GM21619 (cell line): ENCODE measurements around the gene PSMB7.

Experiments
- ATAC-seq: cut with Tn5 transposase; IDR thresholded peaks from one replicate; pipeline ENCODE4 v1.9.1; 2021; ENCODE audit not compliant: unreplicated experiment

The PSMB7 gene

GRCh38 chr9:124384846-124385245, 30.4 kb downstream of the PSMB7 start:
- no peak for ATAC-seq

- no peak for ATAC-seq
These were observed 31.0 kb downstream of the PSMB7 start for GRCh38 chr9:124384210-124384609.

- no peak for ATAC-seq
These were observed 33.9 kb downstream of the PSMB7 start for GRCh38 chr9:124381170-124381945.

- no peak for ATAC-seq
These were observed 37.5 kb downstream of the PSMB7 start for GRCh38 chr9:124377551-124378406.

- ATAC-seq, result no peak
These were observed 38.9 kb downstream of the PSMB7 start for GRCh38 chr9:124376329-124376728.

- ATAC-seq, result no peak
These were observed 39.5 kb downstream of the PSMB7 start for GRCh38 chr9:124375726-124376125.

GRCh38 chr9:124373851-124374250, 41.4 kb downstream of the PSMB7 start:
- ATAC-seq, result no peak

GRCh38 chr9:124373386-124373785, 41.9 kb downstream of the PSMB7 start:
- no peak for ATAC-seq

- ATAC-seq, result no peak
These were observed 43.2 kb downstream of the PSMB7 start for GRCh38 chr9:124372038-124372437.

GRCh38 chr9:124370896-124371582, 44.2 kb downstream of the PSMB7 start:
- ATAC-seq, result no peak

GRCh38 chr9:124369231-124369797, 45.9 kb downstream of the PSMB7 start:
- no peak for ATAC-seq

GRCh38 chr9:124368692-124369091, 46.5 kb downstream of the PSMB7 start:
- ATAC-seq, result no peak

- ATAC-seq, result no peak
These were observed 48.6 kb downstream of the PSMB7 start for GRCh38 chr9:124366476-124367220.

- ATAC-seq, result no peak
These were observed 50.2 kb downstream of the PSMB7 start for GRCh38 chr9:124365036-124365435.

GRCh38 chr9:124364141-124364540, 51.1 kb downstream of the PSMB7 start:
- ATAC-seq, result no peak

GRCh38 chr9:124363326-124364096, 51.7 kb downstream of the PSMB7 start:
- ATAC-seq, result no peak

GRCh38 chr9:124361128-124361527, 54.1 kb downstream of the PSMB7 start:
- no peak for ATAC-seq

- ATAC-seq, result no peak
These were observed 55.2 kb downstream of the PSMB7 start for GRCh38 chr9:124359855-124360678.

- no peak for ATAC-seq
These were observed 55.8 kb downstream of the PSMB7 start for GRCh38 chr9:124359426-124359825.
